Lower leg skin (tissue), 4 donors: ENCODE results near the gene MTTP. TPM values are rescaled to one million over a fixed set of nuclear protein-coding genes. Genes with fewer than 3 reads are reported as not detected.

Experiments used
- DNase-seq, 2 donors: peaks; one replicate each; pipeline ENCODE4 v3.0.0-alpha.2; 2019; ENCODE audit warnings: low spot score in 2 of 2
- H3K4me3 ChIP-seq: fragments of 200-600 bp; sonication (generic); 2 replicates; pipeline ENCODE4 v1.5.1; 2017; ENCODE audit warnings: mild to moderate bottlenecking, low read depth; ENCODE audit not compliant: poor library complexity, severe bottlenecking
- POLR2A ChIP-seq, 2 donors: fragments of 450-650 bp; IDR thresholded peaks; one replicate each; pipeline ENCODE4 v1.6.1; 2016 to 2017; ENCODE audit warnings: antibody characterized with exemption in 2 of 2, mild to moderate bottlenecking in 1 of 2, moderate library complexity in 1 of 2
- WGBS, 2 donors: methylation state at CpG; one replicate each; pipeline ENCODE4 v1.1.5; 2018; 5-methylcytosine and 5-hydroxymethylcytosine counted together
- intact Hi-C: fragments of 100-400 bp; cut with DNase I; formaldehyde crosslinking; loops from one replicate; pipeline ENCODE4 v1.15.0; 2023; ENCODE audit warnings: low total_unique reads
- total RNA-seq, 4 donors: library from RNA; depleted of rRNA; stranded (reverse); fragments of >200 nt; gene quantifications; one replicate each; pipeline ENCODE4 v1.1.0, GENCODE V29; 2016
- TF ChIP-seq, protein P1 (sequence below), 3 donors: fragments of 450-650 bp; IDR thresholded peaks; one replicate each; pipeline ENCODE4 v1.5.1; 2016; ENCODE audit warnings: antibody characterized with exemption in 3 of 3, mild to moderate bottlenecking in 3 of 3, moderate library complexity in 2 of 3

Gene MTTP
- total RNA-seq, 4 donors from 2014 or later: 0.26 to 0.47 TPM; not detected in 2

DNA sequence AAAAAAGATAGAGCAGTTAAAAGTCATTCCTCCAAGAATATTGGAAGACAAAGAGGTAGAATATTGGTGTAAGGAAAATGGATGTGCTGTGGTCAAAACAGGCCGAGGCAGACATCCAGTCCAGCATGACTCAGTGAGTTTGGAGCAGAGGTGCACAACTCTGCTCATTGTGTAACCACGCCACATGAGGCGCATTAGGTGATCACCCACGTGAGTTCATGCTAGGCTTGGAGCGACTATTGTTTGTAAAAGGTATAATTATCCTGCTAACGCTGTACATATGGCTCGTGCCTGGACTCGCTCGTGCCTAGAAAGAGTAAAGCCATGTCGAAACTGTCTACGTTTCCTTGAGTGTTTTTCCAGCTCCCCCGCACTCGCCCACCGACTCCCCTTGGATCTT, 59.1 kb downstream of the MTTP start:
- WGBS, 2 donors: 52 to 59% methylated on average over 14 of the region's 14 CpGs
- peak in 1 of 2 donors; percentile 44 for DNase-seq
- H3K4me3 ChIP-seq: no peak overlapping the region
- intact Hi-C loops: no loop called here
- TF ChIP-seq POLR2A (IDR thresholded peaks at IDR 0.05): no peak

DNA sequence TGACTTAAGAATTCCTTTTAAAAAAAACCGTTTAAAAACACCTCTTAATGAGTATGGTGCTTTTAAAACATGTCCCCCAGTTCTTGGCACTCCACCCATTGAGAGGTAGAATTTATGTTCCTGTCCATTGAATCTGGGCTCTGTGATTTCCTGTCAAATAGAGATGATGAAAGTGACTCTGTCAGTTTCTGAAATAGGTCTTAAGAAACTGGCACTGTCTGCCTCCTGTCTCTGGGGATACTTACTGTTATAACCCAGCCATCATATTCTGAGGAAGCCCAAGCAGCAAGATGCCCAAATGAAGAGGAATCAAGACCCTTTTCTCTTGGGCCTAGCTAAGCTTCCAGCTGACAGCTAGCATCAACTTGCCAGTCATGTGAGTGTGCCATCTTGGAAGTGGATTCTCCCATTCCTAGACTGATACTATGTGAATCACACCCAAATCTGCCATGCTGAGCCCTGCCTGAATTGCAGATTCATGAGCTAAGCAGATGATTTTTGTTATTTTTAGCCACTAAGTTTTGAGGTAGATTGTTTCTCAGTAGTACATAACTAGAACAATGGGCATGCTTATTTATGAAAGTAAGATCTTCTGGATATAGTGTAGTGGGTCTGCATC, 60.2 kb downstream of the MTTP start:
- H3K4me3 ChIP-seq: no peak overlapping the region
- intact Hi-C loops: no loop called here
- DNase-seq: no peak
- WGBS, 2 donors: 38 to 59% methylated on average over 1 of the region's 1 CpG
- TF ChIP-seq, protein P1, sequence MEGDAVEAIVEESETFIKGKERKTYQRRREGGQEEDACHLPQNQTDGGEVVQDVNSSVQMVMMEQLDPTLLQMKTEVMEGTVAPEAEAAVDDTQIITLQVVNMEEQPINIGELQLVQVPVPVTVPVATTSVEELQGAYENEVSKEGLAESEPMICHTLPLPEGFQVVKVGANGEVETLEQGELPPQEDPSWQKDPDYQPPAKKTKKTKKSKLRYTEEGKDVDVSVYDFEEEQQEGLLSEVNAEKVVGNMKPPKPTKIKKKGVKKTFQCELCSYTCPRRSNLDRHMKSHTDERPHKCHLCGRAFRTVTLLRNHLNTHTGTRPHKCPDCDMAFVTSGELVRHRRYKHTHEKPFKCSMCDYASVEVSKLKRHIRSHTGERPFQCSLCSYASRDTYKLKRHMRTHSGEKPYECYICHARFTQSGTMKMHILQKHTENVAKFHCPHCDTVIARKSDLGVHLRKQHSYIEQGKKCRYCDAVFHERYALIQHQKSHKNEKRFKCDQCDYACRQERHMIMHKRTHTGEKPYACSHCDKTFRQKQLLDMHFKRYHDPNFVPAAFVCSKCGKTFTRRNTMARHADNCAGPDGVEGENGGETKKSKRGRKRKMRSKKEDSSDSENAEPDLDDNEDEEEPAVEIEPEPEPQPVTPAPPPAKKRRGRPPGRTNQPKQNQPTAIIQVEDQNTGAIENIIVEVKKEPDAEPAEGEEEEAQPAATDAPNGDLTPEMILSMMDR (IDR thresholded peaks at IDR 0.05): no peak
- TF ChIP-seq POLR2A (IDR thresholded peaks at IDR 0.05): no peak

DNA sequence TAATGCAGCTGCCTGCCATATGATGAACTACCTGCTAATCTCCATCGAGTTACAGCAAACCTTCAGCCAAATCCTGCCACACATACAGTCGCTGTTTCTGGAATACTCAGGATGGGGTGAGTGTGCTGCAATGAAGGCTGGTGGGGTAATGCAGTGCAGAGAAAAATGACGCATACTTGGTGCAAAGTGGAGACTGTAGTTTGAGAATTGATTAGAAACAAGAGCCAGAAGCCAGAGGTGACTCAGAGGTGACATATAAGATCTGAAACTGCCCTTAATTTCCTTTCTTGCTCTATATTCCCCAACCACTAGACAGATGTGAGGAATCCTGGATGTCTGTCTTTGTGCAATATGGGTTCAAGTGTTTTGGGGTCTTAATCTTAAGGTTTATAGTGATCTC, 61.0 kb downstream of the MTTP start:
- 72 to 81% methylated on average over 3 of the region's 3 CpGs for whole genome bisulfite sequencing, 2 donors
- H3K4me3 ChIP-seq: no peak overlapping the region
- intact Hi-C loops: no loop called here
- TF ChIP-seq, protein P1 (IDR thresholded peaks at IDR 0.05): no peak
- no peak for TF ChIP-seq POLR2A (IDR thresholded peaks at IDR 0.05)
- DNase-seq: no peak

DNA sequence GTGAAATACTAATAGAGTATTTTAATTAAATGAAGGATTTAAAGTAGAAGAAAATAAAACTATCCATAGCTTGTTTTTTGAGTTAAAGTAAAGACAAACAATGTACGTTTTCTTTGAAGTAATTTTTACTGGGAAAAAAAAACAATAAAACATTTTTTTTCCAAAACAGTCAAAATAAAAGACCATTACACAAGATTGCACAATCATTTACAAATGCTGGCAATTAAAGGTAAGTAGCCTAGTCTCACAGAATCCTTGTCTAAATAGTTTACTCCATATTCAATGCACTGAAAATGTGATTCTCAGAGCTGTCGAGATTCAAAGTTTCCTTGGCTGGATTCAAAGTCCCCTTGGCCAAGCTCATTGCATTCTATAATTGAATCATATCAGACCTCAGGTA, 61.8 kb downstream of the MTTP start:
- no peak for DNase-seq
- 82 to 84% methylated on average over 2 of the region's 2 CpGs for WGBS, 2 donors

DNA sequence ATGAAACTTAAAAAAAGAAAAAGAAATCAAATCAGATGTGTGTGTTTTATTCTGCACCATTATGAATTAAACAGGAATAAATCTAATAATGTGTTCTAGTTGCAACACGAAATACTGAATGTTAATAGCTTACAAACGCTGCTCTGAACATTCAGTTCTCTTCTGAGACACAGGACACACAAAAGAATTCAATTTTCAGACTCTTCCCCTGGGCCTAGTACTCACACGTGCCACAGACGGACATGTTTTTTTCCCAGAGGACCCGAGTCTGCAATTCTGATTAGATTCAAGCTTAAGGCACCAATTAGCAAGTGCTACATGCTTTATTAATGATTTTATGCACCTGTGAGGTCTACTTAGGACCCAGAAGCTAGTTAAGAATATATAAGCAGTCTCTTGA, 62.5 kb downstream of the MTTP start:
- intact Hi-C loops: no loop called here
- no peak overlapping the region for H3K4me3 ChIP-seq
- DNase-seq: no peak
- WGBS, 2 donors: 54 to 68% methylated on average over 5 of the region's 5 CpGs
- TF ChIP-seq, protein P1 (IDR thresholded peaks at IDR 0.05): no peak

More for the DNA sequence above, 61.8 kb downstream of the MTTP start:
- TF ChIP-seq, protein P1 (IDR thresholded peaks at IDR 0.05): no peak
- TF ChIP-seq POLR2A (IDR thresholded peaks at IDR 0.05): no peak
- no peak overlapping the region for H3K4me3 ChIP-seq
- intact Hi-C loops: no loop called here

DNA sequence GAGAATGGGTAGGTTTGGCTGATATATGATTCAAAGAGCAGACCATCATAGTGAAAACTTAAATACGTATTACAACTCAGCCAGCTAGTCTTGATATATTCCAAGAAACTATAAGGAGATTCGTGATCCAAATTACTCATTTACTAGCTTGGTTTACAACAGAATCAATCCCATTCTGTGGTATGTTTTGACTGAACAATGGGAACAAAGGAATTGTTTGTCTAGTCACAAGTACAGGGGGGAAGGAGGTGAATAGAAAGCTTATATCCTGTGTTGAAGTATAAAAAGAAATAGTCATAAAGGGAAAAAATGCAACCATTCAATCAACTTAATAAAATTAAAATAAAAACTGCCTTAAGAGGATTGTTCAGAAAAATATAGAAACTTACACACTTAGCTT, 66.1 kb downstream of the MTTP start:
- intact Hi-C loops: no loop called here
- WGBS, 2 donors: 64 to 82% methylated on average over 2 of the region's 2 CpGs
- H3K4me3 ChIP-seq: no peak overlapping the region
- TF ChIP-seq, protein P1 (IDR thresholded peaks at IDR 0.05): no peak
- TF ChIP-seq POLR2A (IDR thresholded peaks at IDR 0.05): no peak
- DNase-seq: no peak
